HepG2 (cell line): ENCODE results near the gene TBC1D16. TPM values are rescaled to one million over a fixed set of nuclear protein-coding genes. Genes with fewer than 3 reads are reported as not detected.

Experiments used
- DNMT3B ChIP-seq: conservative IDR thresholded peaks from 2 replicates; pipeline ENCODE4 v1.6.1; 2016; ENCODE audit warnings: missing biosample characterization, control low read depth
- GABPB1 ChIP-seq: IDR thresholded peaks from 2 replicates; pipeline ENCODE4 v1.6.1; 2016; ENCODE audit warnings: mild to moderate bottlenecking, missing genetic modification reagents, moderate library complexity, missing compliant biosample characterization
- HDAC1 ChIP-seq: sonication (generic); formaldehyde crosslinking; IDR thresholded peaks from 2 replicates; pipeline ENCODE4 v1.5.1; 2020; ENCODE audit warnings: mild to moderate bottlenecking, missing genetic modification reagents
- MED8 ChIP-seq: sonication (generic); formaldehyde crosslinking; IDR thresholded peaks from 2 replicates; pipeline ENCODE4 v1.8.1; 2023; ENCODE audit warnings: mild to moderate bottlenecking, missing genetic modification reagents; ENCODE audit not compliant: insufficient replicate concordance
- MLLT10 ChIP-seq: sonication (generic); formaldehyde crosslinking; IDR thresholded peaks from 2 replicates; pipeline ENCODE4 v1.4.0; 2020; ENCODE audit warnings: missing genetic modification reagents
- NONO ChIP-seq, 2 experiments: fragments of 450-650 bp in 1 of 2; sonication (generic) in 1 of 2; formaldehyde crosslinking in 1 of 2; IDR thresholded peaks in 1 of 2; conservative IDR thresholded peaks in 1 of 2; 2 replicates each; pipeline versions ENCODE4 v1.6.1 to v1.8.0; 2017 to 2022; ENCODE audit warnings: mild to moderate bottlenecking in 1 of 2, missing genetic modification reagents in 1 of 2, moderate library complexity in 1 of 2
- TBX3 ChIP-seq: fragments of 450-650 bp; IDR thresholded peaks from 2 replicates; pipeline ENCODE4 v1.6.1; 2017; ENCODE audit warnings: antibody characterized with exemption, mild to moderate bottlenecking, inconsistent platforms, borderline replicate concordance
- TGIF2 ChIP-seq: IDR thresholded peaks from 2 replicates; pipeline ENCODE4 v1.6.1; 2016; ENCODE audit warnings: control low read depth, missing compliant biosample characterization
- TP53 ChIP-seq: sonication (generic); formaldehyde crosslinking; conservative IDR thresholded peaks from 2 replicates; pipeline ENCODE4 v1.4.0; 2020; ENCODE audit warnings: missing genetic modification reagents
- YEATS4 ChIP-seq: sonication (generic); formaldehyde crosslinking; IDR thresholded peaks from 2 replicates; pipeline ENCODE4 v1.4.0; 2020; ENCODE audit warnings: missing genetic modification reagents, borderline replicate concordance
- ZC3H4 ChIP-seq: sonication (generic); formaldehyde crosslinking; IDR thresholded peaks from 2 replicates; pipeline ENCODE4 v1.4.0; 2020; ENCODE audit warnings: missing genetic modification reagents, borderline replicate concordance
- ZFY ChIP-seq: sonication (generic); formaldehyde crosslinking; IDR thresholded peaks from 2 replicates; pipeline ENCODE4 v1.4.0; 2020; ENCODE audit warnings: missing genetic modification reagents
- ZMYM2 ChIP-seq: sonication (generic); formaldehyde crosslinking; IDR thresholded peaks from 2 replicates; pipeline ENCODE4 v1.8.0; 2022; ENCODE audit warnings: mild to moderate bottlenecking, missing genetic modification reagents
- ZMYM3 ChIP-seq: sonication (generic); formaldehyde crosslinking; IDR thresholded peaks from 2 replicates; pipeline ENCODE4 v1.5.1; 2020; ENCODE audit warnings: mild to moderate bottlenecking, missing genetic modification reagents
- ZNF264 ChIP-seq: sonication (generic); formaldehyde crosslinking; IDR thresholded peaks from 2 replicates; pipeline ENCODE4 v1.4.0; 2020; ENCODE audit warnings: missing genetic modification reagents
- ZNF317 ChIP-seq: sonication (generic); formaldehyde crosslinking; IDR thresholded peaks from 2 replicates; pipeline ENCODE4 v1.5.0; 2020; ENCODE audit warnings: mild to moderate bottlenecking, missing genetic modification reagents
- ZNF468 ChIP-seq: sonication (generic); formaldehyde crosslinking; IDR thresholded peaks from 2 replicates; pipeline ENCODE4 v1.8.0; 2022; ENCODE audit warnings: mild to moderate bottlenecking, moderate library complexity, missing genetic modification reagents
- ZNF644 ChIP-seq: IDR thresholded peaks from 2 replicates; pipeline ENCODE4 v1.6.1; 2016; ENCODE audit warnings: low read depth
- ZNF782 ChIP-seq: sonication (generic); formaldehyde crosslinking; IDR thresholded peaks from 2 replicates; pipeline ENCODE4 v1.4.0; 2020; ENCODE audit warnings: missing genetic modification reagents, mild to moderate bottlenecking, borderline replicate concordance
- polyA plus RNA-seq, 8 experiments: library from polyadenylated mRNA; depleted of rRNA in 3 of 8; stranded (reverse) in 7 of 8; unstranded in 1 of 8; fragments of >200 nt; fragmentation: Illumina TruSeq in 4 of 8; extraction: Trizol in 4 of 8; gene quantifications; 2 replicates each; pipeline versions ENCODE4 v1.2.1 to v1.2.3, GENCODE V29; 2011 to 2016; ENCODE audit warnings: low read depth in 4 of 8, missing spikeins in 1 of 8, mixed read lengths in 1 of 8; ENCODE audit not compliant: insufficient read depth in 1 of 8
- total RNA-seq, 5 experiments: library from RNA; depleted of rRNA; stranded (reverse); fragments of >200 nt; fragmentation: Illumina TruSeq; extraction: Trizol; gene quantifications; 2 replicates each; pipeline ENCODE4 v1.2.3, GENCODE V29; 2016; ENCODE audit warnings: low read depth in 1 of 5
- TF ChIP-seq, protein P1 (sequence below): sonication (generic); formaldehyde crosslinking; IDR thresholded peaks from 2 replicates; pipeline ENCODE4 v1.9.0; 2021; ENCODE audit warnings: missing genetic modification reagents, mild to moderate bottlenecking, borderline replicate concordance
- TF ChIP-seq, protein P2 (sequence below): IDR thresholded peaks from 2 replicates; pipeline ENCODE4 v1.6.1; 2018; ENCODE audit warnings: missing genetic modification reagents, mild to moderate bottlenecking, missing compliant biosample characterization
- TF ChIP-seq, protein P3 (sequence below): sonication (generic); formaldehyde crosslinking; IDR thresholded peaks from 2 replicates; pipeline ENCODE4 v1.4.0; 2020; ENCODE audit warnings: missing genetic modification reagents
- TF ChIP-seq, protein P4 (sequence below): sonication (generic); formaldehyde crosslinking; IDR thresholded peaks from 2 replicates; pipeline ENCODE4 v1.9.0; 2021; ENCODE audit warnings: missing genetic modification reagents, borderline replicate concordance
- TF ChIP-seq, protein P5 (sequence below): sonication (generic); formaldehyde crosslinking; conservative IDR thresholded peaks from 2 replicates; pipeline ENCODE4 v1.8.1; 2023; ENCODE audit warnings: missing genetic modification reagents

TBC1D16 gene
- total and polyA plus RNA-seq, 2 of the 13 experiments (the other 11 are each of a cell fraction or from before 2014, with no cell fraction given) = 14.9 to 24.9 TPM

DNA sequence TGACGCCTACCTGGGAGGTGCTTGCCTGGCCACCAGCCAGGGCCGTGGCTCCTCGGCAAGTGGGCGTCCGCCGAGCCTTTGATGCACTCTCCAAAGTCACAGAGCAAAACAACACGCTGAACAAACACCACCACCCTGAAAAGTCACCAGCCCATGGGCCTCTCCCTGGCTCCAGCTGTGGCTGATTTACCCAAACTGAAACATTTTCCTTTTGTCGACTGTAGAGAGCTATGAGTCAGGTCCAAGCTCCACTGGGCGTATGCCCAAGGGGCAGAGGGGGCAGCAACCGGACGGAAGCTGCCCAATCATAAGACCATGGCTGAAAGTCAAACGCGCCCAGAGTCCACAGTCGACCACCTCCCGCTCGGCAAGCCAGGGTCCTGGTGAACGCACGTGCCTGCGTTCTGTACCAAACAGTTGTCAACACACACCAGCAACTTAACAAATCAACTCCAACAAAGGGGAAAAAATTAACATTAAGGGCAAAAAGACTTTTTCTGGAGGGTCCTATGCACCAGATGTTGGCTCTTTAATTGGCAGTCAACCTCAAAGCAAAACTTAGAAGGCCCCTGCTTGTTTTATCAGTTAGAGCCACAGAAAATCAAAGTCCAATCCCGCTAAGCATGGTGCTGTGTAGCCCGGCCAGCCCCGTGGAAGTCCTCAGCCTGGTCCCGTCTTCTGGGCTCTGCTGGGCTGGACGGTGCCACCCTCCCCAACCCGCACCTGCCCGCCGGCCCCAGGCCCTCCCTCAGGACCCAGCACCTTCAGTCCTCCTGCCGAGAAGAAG, 47.3 kb downstream of the TBC1D16 start (continued):
- TF ChIP-seq, protein P1, sequence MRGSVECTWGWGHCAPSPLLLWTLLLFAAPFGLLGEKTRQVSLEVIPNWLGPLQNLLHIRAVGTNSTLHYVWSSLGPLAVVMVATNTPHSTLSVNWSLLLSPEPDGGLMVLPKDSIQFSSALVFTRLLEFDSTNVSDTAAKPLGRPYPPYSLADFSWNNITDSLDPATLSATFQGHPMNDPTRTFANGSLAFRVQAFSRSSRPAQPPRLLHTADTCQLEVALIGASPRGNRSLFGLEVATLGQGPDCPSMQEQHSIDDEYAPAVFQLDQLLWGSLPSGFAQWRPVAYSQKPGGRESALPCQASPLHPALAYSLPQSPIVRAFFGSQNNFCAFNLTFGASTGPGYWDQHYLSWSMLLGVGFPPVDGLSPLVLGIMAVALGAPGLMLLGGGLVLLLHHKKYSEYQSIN = no peak
- TF ChIP-seq HDAC1 (peak; percentile 97), NONO (IDR thresholded peaks at IDR 0.05) (no peak), NONO (CRISPR knock-in tag; conservative IDR thresholded peaks at IDR 0.05) (peak; percentile 68), ZNF644 (CRISPR knock-in tag) (peak; percentile 93), DNMT3B (CRISPR knock-in tag) (peak; percentile 76; the same call in 1 of the 2 replicates), TP53 (CRISPR knock-in tag) (peak; percentile 75), ZNF468 (no peak), ZNF317 (peak; percentile 72), ZC3H4 (CRISPR knock-in tag) (peak; percentile 75), MLLT10 (CRISPR knock-in tag) (no peak), ZNF264 (CRISPR knock-in tag) (0 out of 2 replicates have a peak, but pooled peaks have one; percentile 72), MED8 (CRISPR knock-in tag) (peak; percentile 91), GABPB1 (peak; percentile 76), TGIF2 (CRISPR knock-in tag) (peak; percentile 76; the same call in 1 of the 2 replicates), ZMYM2 (peak; percentile 94), TBX3 (peak; percentile 64), ZMYM3 (CRISPR knock-in tag) (peak; percentile 67), ZFY (CRISPR knock-in tag) (peak; percentile 69), YEATS4 (CRISPR knock-in tag) (peak; percentile 95), ZNF782 (no peak; the same call in 1 of the 2 replicates)
- TF ChIP-seq, protein P2, sequence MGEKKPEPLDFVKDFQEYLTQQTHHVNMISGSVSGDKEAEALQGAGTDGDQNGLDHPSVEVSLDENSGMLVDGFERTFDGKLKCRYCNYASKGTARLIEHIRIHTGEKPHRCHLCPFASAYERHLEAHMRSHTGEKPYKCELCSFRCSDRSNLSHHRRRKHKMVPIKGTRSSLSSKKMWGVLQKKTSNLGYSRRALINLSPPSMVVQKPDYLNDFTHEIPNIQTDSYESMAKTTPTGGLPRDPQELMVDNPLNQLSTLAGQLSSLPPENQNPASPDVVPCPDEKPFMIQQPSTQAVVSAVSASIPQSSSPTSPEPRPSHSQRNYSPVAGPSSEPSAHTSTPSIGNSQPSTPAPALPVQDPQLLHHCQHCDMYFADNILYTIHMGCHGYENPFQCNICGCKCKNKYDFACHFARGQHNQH (CRISPR knock-in tag) = peak; percentile 98
- TF ChIP-seq, protein P3, sequence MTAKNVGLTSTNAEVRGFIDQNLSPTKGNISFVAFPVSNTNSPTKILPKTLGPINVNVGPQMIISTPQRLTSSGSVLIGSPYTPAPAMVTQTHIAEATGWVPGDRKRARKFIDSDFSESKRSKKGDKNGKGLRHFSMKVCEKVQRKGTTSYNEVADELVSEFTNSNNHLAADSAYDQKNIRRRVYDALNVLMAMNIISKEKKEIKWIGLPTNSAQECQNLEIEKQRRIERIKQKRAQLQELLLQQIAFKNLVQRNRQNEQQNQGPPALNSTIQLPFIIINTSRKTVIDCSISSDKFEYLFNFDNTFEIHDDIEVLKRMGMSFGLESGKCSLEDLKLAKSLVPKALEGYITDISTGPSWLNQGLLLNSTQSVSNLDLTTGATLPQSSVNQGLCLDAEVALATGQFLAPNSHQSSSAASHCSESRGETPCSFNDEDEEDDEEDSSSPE (CRISPR knock-in tag) = peak; percentile 58
- TF ChIP-seq, protein P4, sequence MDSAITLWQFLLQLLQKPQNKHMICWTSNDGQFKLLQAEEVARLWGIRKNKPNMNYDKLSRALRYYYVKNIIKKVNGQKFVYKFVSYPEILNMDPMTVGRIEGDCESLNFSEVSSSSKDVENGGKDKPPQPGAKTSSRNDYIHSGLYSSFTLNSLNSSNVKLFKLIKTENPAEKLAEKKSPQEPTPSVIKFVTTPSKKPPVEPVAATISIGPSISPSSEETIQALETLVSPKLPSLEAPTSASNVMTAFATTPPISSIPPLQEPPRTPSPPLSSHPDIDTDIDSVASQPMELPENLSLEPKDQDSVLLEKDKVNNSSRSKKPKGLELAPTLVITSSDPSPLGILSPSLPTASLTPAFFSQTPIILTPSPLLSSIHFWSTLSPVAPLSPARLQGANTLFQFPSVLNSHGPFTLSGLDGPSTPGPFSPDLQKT (CRISPR knock-in tag) = no peak
- TF ChIP-seq, protein P5, sequence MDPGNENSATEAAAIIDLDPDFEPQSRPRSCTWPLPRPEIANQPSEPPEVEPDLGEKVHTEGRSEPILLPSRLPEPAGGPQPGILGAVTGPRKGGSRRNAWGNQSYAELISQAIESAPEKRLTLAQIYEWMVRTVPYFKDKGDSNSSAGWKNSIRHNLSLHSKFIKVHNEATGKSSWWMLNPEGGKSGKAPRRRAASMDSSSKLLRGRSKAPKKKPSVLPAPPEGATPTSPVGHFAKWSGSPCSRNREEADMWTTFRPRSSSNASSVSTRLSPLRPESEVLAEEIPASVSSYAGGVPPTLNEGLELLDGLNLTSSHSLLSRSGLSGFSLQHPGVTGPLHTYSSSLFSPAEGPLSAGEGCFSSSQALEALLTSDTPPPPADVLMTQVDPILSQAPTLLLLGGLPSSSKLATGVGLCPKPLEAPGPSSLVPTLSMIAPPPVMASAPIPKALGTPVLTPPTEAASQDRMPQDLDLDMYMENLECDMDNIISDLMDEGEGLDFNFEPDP = 0 out of 2 replicates have a peak, but pooled peaks have one; percentile 94
